ENCODE measurements around the gene BHLHE23.

BHLHE23 gene

GRCh38 chr20:63025534-63026331 lies 19.0 kb upstream of the BHLHE23 start:
- H3K4me1 ChIP-seq (ENCODE audit: control insufficient read depth, insufficient read depth, low read length), result peaks cover 5% of the 10 kb centered on the region
- no peak overlapping the region for H3K4me3 ChIP-seq (ENCODE audit: insufficient read depth, low read depth, low read length)
- 83 to 85% methylated on average over 45 of the region's 45 CpGs for WGBS, 2 experiments
- H3K36me3 ChIP-seq (ENCODE audit: control insufficient read depth, insufficient read depth, low read length), result no peaks in the 10 kb centered on the region
- H3K9me3 ChIP-seq (ENCODE audit: control insufficient read depth, low read length), result no peaks in the 10 kb centered on the region
- no peak overlapping the region for H3K27ac ChIP-seq (ENCODE audit: insufficient read depth, low read depth, low read length, poor library complexity, severe bottlenecking)
- peaks cover 36% of the 10 kb centered on the region for H3K27me3 ChIP-seq (ENCODE audit: control insufficient read depth, insufficient read depth, low read length, poor library complexity, severe bottlenecking)

GRCh38 chr20:63024573-63025392 lies 18.0 kb upstream of the BHLHE23 start:
- Histone ChIP-seq H3K27me3 (ENCODE audit: control insufficient read depth, insufficient read depth, low read length, poor library complexity, severe bottlenecking) (peaks cover 29% of the 10 kb centered on the region), H3K4me3 (ENCODE audit: insufficient read depth, low read depth, low read length) (no peak overlapping the region), H3K4me1 (ENCODE audit: control insufficient read depth, insufficient read depth, low read length) (peaks cover 5% of the 10 kb centered on the region), H3K27ac (ENCODE audit: insufficient read depth, low read depth, low read length, poor library complexity, severe bottlenecking) (no peak overlapping the region), H3K9me3 (ENCODE audit: control insufficient read depth, low read length) (no peaks in the 10 kb centered on the region), H3K36me3 (ENCODE audit: control insufficient read depth, insufficient read depth, low read length) (no peaks in the 10 kb centered on the region)
- 84 to 86% methylated on average over 27 of the region's 28 CpGs for WGBS, 2 experiments

DNA sequence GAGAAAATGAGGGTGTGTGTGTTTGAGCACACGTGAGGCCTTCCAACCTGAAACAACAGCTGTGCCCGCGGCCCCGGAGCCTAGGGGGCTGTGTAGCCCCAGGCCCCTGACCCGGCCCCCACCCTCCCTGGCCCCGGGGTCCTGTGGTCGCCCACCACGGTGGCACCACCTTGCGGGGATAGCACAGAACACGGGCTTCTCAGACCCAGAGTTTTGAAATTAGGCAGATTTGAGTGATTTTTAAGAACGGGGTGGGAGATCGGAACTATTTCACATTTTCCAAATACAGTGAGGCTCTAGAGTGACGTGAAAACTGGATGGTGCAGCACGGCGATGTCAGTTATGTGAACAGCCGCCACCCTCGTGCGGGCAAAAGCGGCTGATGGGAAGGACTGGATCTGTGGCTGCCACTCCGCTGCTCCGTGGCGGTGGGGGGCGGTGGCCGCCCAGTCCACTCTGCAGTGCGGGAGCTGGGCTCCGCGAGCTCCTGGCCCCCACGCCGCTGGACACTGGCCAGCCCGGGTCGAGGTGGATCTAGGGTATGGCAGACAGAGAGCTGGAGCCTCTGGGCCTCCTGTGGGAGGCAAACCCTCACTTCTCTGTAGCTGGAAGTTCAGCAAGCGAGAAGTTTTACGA lies 17.3 kb upstream of the BHLHE23 start:
- Histone ChIP-seq H3K4me1 (ENCODE audit: control insufficient read depth, insufficient read depth, low read length) (peaks cover 5% of the 10 kb centered on the region), H3K4me3 (ENCODE audit: insufficient read depth, low read depth, low read length) (no peak overlapping the region), H3K27ac (ENCODE audit: insufficient read depth, low read depth, low read length, poor library complexity, severe bottlenecking) (no peak overlapping the region), H3K36me3 (ENCODE audit: control insufficient read depth, insufficient read depth, low read length) (no peaks in the 10 kb centered on the region), H3K9me3 (ENCODE audit: control insufficient read depth, low read length) (no peaks in the 10 kb centered on the region), H3K27me3 (ENCODE audit: control insufficient read depth, insufficient read depth, low read length, poor library complexity, severe bottlenecking) (peaks cover 29% of the 10 kb centered on the region)
- WGBS, 2 experiments, result 95% methylated on average over 33 of the region's 33 CpGs

DNA sequence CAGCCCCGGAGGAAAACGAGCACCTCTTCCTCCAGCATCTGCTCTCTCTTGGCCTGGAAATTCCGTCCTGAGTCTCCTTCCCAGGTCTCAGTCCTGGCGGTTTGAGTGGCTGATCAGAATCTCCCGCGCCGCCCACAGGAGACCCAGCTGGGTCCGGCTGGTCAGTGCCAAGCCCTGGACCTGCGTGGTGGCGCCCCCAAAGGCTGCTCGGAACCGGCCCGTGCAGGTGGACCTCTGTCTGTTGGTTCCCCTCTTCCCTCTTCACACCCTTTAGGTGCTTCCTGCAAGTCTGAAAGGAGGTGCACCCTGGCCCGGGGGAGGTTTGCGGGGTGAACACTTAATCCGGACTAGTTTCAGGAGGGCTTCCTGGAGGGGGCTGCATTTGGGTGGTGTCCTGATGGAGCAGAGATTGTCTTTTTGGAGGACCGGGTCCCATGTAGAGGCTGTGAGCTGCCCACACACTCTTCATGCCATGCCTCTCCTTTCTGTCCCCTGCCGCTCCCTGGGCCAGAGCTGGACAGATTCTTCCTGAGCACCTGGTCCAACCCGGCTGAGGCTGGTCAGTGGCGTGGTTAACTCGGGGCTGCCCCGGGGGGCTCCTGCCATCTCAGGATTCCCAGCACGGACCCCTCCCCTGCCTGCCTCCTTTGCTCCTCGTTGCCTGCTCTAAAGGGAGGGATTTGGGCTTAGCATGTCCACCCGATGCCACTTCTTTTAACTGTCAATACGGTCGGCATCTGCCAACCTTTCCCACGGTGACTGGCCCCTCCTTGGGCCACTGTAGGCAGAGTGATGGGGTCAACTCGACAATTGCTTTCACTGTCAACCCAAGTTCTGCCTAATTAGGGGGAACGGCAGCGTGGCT lies 16.5 kb upstream of the BHLHE23 start:
- Histone ChIP-seq H3K4me3 (ENCODE audit: insufficient read depth, low read depth, low read length) (no peak overlapping the region), H3K4me1 (ENCODE audit: control insufficient read depth, insufficient read depth, low read length) (peaks cover 2% of the 10 kb centered on the region), H3K27ac (ENCODE audit: insufficient read depth, low read depth, low read length, poor library complexity, severe bottlenecking) (no peak overlapping the region), H3K36me3 (ENCODE audit: control insufficient read depth, insufficient read depth, low read length) (no peaks in the 10 kb centered on the region), H3K27me3 (ENCODE audit: control insufficient read depth, insufficient read depth, low read length, poor library complexity, severe bottlenecking) (peaks cover 24% of the 10 kb centered on the region), H3K9me3 (ENCODE audit: control insufficient read depth, low read length) (no peaks in the 10 kb centered on the region)
- 90% methylated on average over 31 of the region's 31 CpGs for WGBS, 2 experiments

- Histone ChIP-seq H3K27me3 (ENCODE audit: control insufficient read depth, insufficient read depth, low read length, poor library complexity, severe bottlenecking) (peaks cover 20% of the 10 kb centered on the region), H3K36me3 (ENCODE audit: control insufficient read depth, insufficient read depth, low read length) (no peaks in the 10 kb centered on the region), H3K4me3 (ENCODE audit: insufficient read depth, low read depth, low read length) (no peak overlapping the region), H3K9me3 (ENCODE audit: control insufficient read depth, low read length) (no peaks in the 10 kb centered on the region), H3K27ac (ENCODE audit: insufficient read depth, low read depth, low read length, poor library complexity, severe bottlenecking) (no peak overlapping the region), H3K4me1 (ENCODE audit: control insufficient read depth, insufficient read depth, low read length) (no peaks in the 10 kb centered on the region)
- WGBS, 2 experiments, result 87 to 91% methylated on average over 12 of the region's 12 CpGs
Measured at GRCh38 chr20:63022501-63022900, 15.7 kb upstream of the BHLHE23 start.

- H3K4me1 ChIP-seq (ENCODE audit: control insufficient read depth, insufficient read depth, low read length), result no peaks in the 10 kb centered on the region
- 93 to 95% methylated on average over 37 to 40 of the region's 40 CpGs for WGBS, 2 experiments
- no peaks in the 10 kb centered on the region for H3K9me3 ChIP-seq (ENCODE audit: control insufficient read depth, low read length)
- H3K36me3 ChIP-seq (ENCODE audit: control insufficient read depth, insufficient read depth, low read length), result no peaks in the 10 kb centered on the region
- no peak overlapping the region for H3K27ac ChIP-seq (ENCODE audit: insufficient read depth, low read depth, low read length, poor library complexity, severe bottlenecking)
- H3K4me3 ChIP-seq (ENCODE audit: insufficient read depth, low read depth, low read length), result no peak overlapping the region
- H3K27me3 ChIP-seq (ENCODE audit: control insufficient read depth, insufficient read depth, low read length, poor library complexity, severe bottlenecking), result peaks cover 11% of the 10 kb centered on the region
Measured at GRCh38 chr20:63021356-63022321, 14.9 kb upstream of the BHLHE23 start.

- no peak overlapping the region for H3K4me3 ChIP-seq (ENCODE audit: insufficient read depth, low read depth, low read length)
- 83 to 84% methylated on average over 10 of the region's 10 CpGs for WGBS, 2 experiments
- H3K9me3 ChIP-seq (ENCODE audit: control insufficient read depth, low read length), result no peaks in the 10 kb centered on the region
- H3K4me1 ChIP-seq (ENCODE audit: control insufficient read depth, insufficient read depth, low read length), result no peaks in the 10 kb centered on the region
- no peak overlapping the region for H3K27ac ChIP-seq (ENCODE audit: insufficient read depth, low read depth, low read length, poor library complexity, severe bottlenecking)
- no peaks in the 10 kb centered on the region for H3K36me3 ChIP-seq (ENCODE audit: control insufficient read depth, insufficient read depth, low read length)
- H3K27me3 ChIP-seq (ENCODE audit: control insufficient read depth, insufficient read depth, low read length, poor library complexity, severe bottlenecking), result peaks cover 10% of the 10 kb centered on the region
Measured at GRCh38 chr20:63020681-63021080, 13.9 kb upstream of the BHLHE23 start.

GRCh38 chr20:63017826-63018411 lies 11.2 kb upstream of the BHLHE23 start:
- Histone ChIP-seq H3K27me3 (ENCODE audit: control insufficient read depth, insufficient read depth, low read length, poor library complexity, severe bottlenecking) (peaks cover 20% of the 10 kb centered on the region), H3K4me3 (ENCODE audit: insufficient read depth, low read depth, low read length) (no peak overlapping the region), H3K36me3 (ENCODE audit: control insufficient read depth, insufficient read depth, low read length) (no peaks in the 10 kb centered on the region), H3K9me3 (ENCODE audit: control insufficient read depth, low read length) (no peaks in the 10 kb centered on the region), H3K4me1 (ENCODE audit: control insufficient read depth, insufficient read depth, low read length) (peaks cover 7% of the 10 kb centered on the region), H3K27ac (ENCODE audit: insufficient read depth, low read depth, low read length, poor library complexity, severe bottlenecking) (no peak overlapping the region)
- WGBS, 2 experiments, result 92 to 93% methylated on average over 25 of the region's 25 CpGs
